T47D (cell line): ENCODE results near the gene CD1D.

Source experiments
- DNase-seq, 2 experiments: peaks; one replicate each; pipeline versions ENCODE4 v3.0.0 to v3.0.0-alpha.2; 2011 to 2012; ENCODE audit warnings: low read depth in 1 of 2, low spot score in 1 of 2
- JUND ChIP-seq: IDR thresholded peaks from 2 replicates; pipeline ENCODE4 v1.6.1; 2012; ENCODE audit warnings: low read depth
- in situ Hi-C: cut with HindIII; loops from 2 replicates; pipeline ENCODE4 v1.10.0; 2016; ENCODE audit warnings: low sequenced_read_pairs, low pct_unique_long_range_greater_than_20kb

Gene CD1D

GRCh38 chr1:158180741-158181576 is at the start of gene CD1D:
Gene CD1D (plus strand): TSS chr1:158180895. CDS start chr1:158181102, 207 bp downstream.
- in situ Hi-C loops = no loop called here
- no peak for TF ChIP-seq JUND

DNA sequence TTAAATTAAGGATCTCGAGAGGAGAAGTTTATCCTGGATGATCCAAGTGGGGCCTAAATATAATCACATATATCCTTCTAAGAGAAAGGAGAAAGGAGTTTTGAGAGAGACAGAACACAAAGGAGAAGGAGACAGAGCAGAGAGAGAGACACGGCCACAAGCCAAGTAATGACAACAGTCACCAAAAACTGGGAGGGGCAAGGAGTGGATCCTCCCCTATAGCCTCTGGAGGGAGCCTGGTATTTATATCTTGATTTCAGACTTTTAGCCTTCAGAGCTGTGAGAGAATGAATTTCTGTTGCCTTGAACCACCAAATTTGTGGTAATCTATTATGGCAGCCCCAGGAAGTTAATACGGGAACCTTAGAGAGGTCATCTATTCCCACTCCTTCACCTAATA is 49.5 kb upstream of the CD1D start:
- no peak for DNase-seq
- in situ Hi-C loops = no loop called here
- TF ChIP-seq JUND = no peak

More at GRCh38 chr1:158180741-158181576, at the start of gene CD1D:
- DNase-seq = no peak

DNA sequence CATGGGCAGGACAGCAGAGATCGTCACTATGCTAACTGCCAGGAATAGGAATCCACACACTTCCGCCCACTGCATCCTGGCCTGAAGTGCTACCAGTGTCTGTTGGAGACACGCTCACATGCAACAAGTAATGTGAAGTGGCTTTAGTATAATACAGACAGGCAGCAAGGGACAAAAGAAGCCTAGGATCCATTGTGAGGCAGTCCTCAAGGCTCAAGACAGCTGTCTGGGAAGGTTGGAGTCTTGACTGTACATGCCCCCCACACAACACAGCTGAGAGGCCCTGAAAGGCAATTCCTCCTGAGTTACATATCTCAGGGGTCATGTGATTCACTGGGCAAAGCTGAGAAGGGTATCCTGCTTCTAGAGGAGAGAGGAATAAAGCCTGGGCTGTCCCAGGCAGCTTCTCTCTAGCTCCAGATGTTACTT is 39.9 kb upstream of the CD1D start:
- in situ Hi-C loops = no loop called here
- no peak for DNase-seq
- TF ChIP-seq JUND = no peak

DNA sequence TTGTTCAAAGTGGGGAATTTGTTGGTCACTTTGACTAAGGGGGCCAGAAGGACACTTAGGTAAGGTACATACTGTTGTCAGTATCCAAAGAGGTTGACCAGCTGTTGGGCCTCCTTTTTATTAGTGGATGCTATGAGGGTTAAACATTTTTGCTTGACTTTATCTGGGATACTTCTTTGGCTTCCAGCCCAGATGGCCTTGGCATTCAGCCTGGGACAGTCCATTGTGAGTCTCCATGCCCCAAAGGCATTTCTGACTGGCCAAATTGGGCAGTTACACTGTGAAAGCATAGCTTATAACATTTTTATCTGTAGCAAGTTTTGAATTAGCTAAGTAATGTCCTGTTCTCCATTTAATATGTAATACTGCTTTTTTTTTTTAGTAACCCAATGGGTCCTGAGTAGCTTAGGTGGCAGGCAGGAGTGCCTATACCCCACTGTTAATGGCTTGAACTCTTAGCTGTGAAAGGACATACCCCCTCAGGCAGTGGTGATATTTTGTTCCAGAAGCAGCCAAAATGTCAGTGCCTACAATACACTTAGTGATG is 35.4 kb upstream of the CD1D start:
- TF ChIP-seq JUND = no peak
- in situ Hi-C loops = no loop called here
- peak in 1 of 2 experiments; percentile 43 for DNase-seq

DNA sequence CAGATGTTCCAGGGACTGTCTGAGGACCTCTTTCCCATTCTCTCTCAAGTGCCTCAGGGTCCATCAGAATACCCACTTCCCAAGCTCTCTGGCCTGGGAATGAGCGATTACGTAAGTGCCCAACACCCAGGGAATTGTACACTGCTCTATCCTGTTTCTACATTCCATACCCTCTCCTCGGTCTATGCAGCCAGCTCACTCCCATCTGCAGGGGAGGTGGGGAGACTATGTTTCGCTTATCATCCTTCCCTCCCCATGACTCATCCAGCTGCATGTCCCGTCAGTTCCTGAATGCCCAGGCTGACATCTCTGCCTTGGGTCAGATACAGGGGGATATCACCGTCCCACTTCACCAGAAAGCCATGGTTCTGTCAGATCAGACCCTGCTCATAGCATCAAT is 34.5 kb upstream of the CD1D start:
- no peak for DNase-seq
- TF ChIP-seq JUND = no peak
- in situ Hi-C loops = no loop called here

GRCh38 chr1:158146739-158147138 is 34.0 kb upstream of the CD1D start:
- no peak for DNase-seq
- no peak for TF ChIP-seq JUND
- in situ Hi-C loops = no loop called here

DNA sequence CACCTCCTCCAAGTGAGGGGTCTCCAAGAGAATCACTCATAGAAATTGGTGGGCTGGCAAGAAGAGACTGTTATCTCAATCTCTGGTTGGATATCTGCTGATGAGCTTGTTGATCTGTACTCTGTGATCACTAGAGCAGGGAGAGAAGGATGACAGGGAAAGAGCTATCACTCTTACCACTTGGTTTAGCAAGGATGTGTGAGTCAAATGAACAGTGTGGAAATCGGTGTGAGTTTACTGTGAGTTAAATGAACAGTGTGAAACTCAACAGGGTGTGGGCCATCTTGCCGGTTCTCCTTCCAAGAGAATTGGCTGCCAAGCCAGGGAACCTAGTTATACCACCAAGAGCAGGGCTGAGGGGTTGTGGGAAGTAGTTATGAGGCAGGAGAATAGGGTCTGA is 33.3 kb upstream of the CD1D start:
- in situ Hi-C loops = no loop called here
- DNase-seq = no peak
- no peak for TF ChIP-seq JUND

DNA sequence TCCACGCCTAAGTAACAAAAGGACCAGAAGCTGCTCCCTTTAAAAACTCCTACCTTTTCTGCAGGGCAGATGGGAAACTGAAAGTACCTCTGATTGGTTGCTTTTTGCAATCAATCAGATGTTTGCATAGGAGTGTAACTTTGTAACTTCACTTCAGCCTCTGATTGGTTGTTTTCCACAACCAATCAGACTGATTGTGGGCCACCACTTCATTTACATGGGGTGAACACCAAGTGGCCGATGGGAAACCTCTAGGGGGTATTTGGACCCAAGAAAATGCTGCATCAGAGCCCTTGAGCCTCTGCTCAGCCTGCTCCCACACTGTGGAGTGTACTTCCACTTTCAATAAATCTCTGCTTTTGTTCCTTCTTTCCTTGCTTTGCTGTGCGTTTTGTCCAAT is 32.8 kb upstream of the CD1D start:
- TF ChIP-seq JUND = no peak
- peak in 1 of 2 experiments; percentile 30 for DNase-seq
- in situ Hi-C loops = no loop called here

GRCh38 chr1:158148468-158148867 is 32.2 kb upstream of the CD1D start:
- in situ Hi-C loops = no loop called here
- DNase-seq = no peak
- no peak for TF ChIP-seq JUND

GRCh38 chr1:158149175-158149574 is 31.5 kb upstream of the CD1D start:
- DNase-seq = no peak
- in situ Hi-C loops = no loop called here
- TF ChIP-seq JUND = no peak

- DNase-seq = peak; percentile 72 to 94
- TF ChIP-seq JUND = no peak
- in situ Hi-C loops = no loop called here
Observed at GRCh38 chr1:158149577-158150269, 31.0 kb upstream of the CD1D start.

- no peak for DNase-seq
- no peak for TF ChIP-seq JUND
- in situ Hi-C loops = no loop called here
Observed at GRCh38 chr1:158150523-158150922, 30.2 kb upstream of the CD1D start.

DNA sequence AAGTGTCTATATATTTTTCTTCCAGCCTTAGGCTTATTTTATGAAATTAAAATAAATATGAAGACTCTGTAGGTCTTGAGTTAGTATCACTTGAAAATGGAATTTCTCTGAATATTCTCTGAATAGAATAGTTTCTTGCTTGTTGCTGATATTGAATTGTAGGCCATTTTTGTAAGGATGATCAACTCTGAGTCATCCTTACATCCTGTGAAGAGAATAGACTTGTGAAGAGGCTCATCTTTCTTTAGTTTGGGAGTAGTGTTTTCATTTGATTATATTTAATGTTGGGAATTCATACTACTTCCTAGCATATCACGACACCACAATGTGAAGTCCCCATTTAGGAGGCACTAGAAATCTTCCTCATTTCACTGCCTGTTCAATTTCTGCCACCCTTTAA is 27.5 kb upstream of the CD1D start:
- no peak for TF ChIP-seq JUND
- in situ Hi-C loops = no loop called here
- no peak for DNase-seq
